Parathyroid adenoma (tissue), 2 donors: Measurements from ENCODE around the gene TRPV2.

Experiments used
- H2AFZ ChIP-seq: fragments of 300-600 bp; sonication (generic); one replicate; pipeline ENCODE4 v1.7.0; 2017; ENCODE audit warnings: antibody characterized with exemption, mild to moderate bottlenecking
- H3K27ac ChIP-seq: fragments of 300-600 bp; sonication (generic); one replicate; pipeline ENCODE4 v1.7.0; 2017
- H3K27me3 ChIP-seq: fragments of 300-600 bp; sonication (generic); one replicate; pipeline ENCODE4 v1.7.0; 2017; ENCODE audit warnings: low read length; ENCODE audit not compliant: control insufficient read depth, insufficient read depth
- H3K36me3 ChIP-seq: fragments of 300-600 bp; sonication (generic); one replicate; pipeline ENCODE4 v1.7.0; 2017; ENCODE audit warnings: low read length; ENCODE audit not compliant: control insufficient read depth, insufficient read depth
- H3K4me1 ChIP-seq: fragments of 300-600 bp; sonication (generic); one replicate; pipeline ENCODE4 v1.7.0; 2017; ENCODE audit warnings: control low read depth
- H3K4me2 ChIP-seq: fragments of 300-600 bp; sonication (generic); one replicate; pipeline ENCODE4 v1.7.0; 2017; ENCODE audit warnings: low read length
- H3K4me3 ChIP-seq: fragments of 300-600 bp; sonication (generic); one replicate; pipeline ENCODE4 v1.7.0; 2017; ENCODE audit warnings: low read depth, low read length
- H3K79me2 ChIP-seq: fragments of 300-600 bp; sonication (generic); one replicate; pipeline ENCODE4 v1.7.0; 2017; ENCODE audit warnings: control low read depth
- H3K9ac ChIP-seq: fragments of 300-600 bp; sonication (generic); one replicate; pipeline ENCODE4 v1.7.0; 2017; ENCODE audit warnings: mild to moderate bottlenecking
- H3K9me3 ChIP-seq: fragments of 300-600 bp; sonication (generic); one replicate; pipeline ENCODE4 v1.7.0; 2017; ENCODE audit warnings: low read length; ENCODE audit not compliant: control insufficient read depth
- CTCF ChIP-seq: fragments of 300-600 bp; sonication (generic); IDR thresholded peaks from one replicate; pipeline ENCODE4 v1.7.0; 2017; ENCODE audit warnings: antibody characterized with exemption, mild to moderate bottlenecking
- donor health status: primary hyperparathyroidism.

Gene TRPV2

DNA sequence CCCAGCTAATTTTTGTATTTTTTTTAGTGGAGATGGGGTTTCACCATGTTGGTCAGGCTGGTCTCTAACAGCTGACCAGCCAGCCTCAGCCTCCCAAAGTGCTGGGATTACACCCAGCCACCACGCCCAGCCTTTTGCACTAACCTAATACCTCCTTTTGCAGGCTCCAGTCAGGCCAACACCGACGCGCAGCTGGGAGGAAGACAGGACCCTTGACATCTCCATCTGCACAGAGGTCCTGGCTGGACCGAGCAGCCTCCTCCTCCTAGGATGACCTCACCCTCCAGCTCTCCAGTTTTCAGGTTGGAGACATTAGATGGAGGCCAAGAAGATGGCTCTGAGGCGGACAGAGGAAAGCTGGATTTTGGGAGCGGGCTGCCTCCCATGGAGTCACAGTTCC lies 2.0 kb downstream of the TRPV2 start:
- Histone ChIP-seq H3K4me3 (no peak overlapping the region), H3K4me1 (peaks cover 15% of the 10 kb centered on the region), H3K4me2 (no peak overlapping the region), H3K79me2 (peaks cover 13% of the 10 kb centered on the region), H3K27ac (no peak overlapping the region), H2AFZ (no peak overlapping the region), H3K27me3 (no peaks in the 10 kb centered on the region), H3K9me3 (no peaks in the 10 kb centered on the region), H3K36me3 (no peaks in the 10 kb centered on the region), H3K9ac (no peak overlapping the region)
- TF ChIP-seq CTCF = no peak

DNA sequence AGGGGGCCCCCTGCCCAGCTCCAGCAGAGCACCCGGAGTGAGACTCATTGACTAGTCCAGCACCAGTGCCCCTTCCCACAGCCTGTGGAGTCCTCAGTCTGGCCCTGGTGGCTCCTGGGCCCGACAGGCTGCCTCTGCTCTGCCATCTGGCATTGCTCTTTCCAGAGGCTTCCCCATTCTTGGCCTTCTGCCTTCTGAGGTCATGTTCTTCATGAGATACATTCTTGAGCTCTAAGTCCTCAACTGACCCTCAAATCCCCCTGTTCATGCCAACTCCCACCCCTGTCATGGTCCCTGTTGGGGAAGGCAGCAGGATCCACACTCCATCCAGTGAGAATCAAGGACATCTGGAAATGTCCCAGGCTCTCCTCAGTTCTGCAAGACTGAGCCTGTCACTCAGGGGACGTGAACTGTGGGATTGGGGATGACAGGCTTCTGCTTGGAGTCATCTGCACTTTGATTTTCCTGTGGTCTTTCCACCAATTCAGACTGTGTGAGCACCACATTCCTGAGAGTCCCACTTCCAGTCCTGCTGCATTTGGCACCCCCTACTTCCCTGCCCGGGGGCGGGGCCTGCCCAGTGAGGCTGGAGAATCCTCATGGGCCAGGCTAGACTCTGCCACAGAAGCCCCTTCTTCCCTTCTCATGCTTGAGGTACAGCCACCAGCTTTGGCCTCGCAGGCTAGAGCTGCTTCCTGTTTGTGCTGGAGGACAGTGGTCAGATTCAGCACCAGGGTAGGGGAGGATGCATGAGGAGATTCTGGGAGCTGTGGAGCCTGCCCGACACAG lies 2.7 kb downstream of the TRPV2 start:
- Histone ChIP-seq H2AFZ (no peak overlapping the region), H3K4me3 (no peak overlapping the region), H3K79me2 (peaks cover 13% of the 10 kb centered on the region), H3K9ac (no peak overlapping the region), H3K4me1 (peaks cover 15% of the 10 kb centered on the region), H3K9me3 (no peaks in the 10 kb centered on the region), H3K4me2 (no peak overlapping the region), H3K27me3 (no peaks in the 10 kb centered on the region), H3K36me3 (no peaks in the 10 kb centered on the region), H3K27ac (peak overlapping the region; percentile 29)
- TF ChIP-seq CTCF = no peak

DNA sequence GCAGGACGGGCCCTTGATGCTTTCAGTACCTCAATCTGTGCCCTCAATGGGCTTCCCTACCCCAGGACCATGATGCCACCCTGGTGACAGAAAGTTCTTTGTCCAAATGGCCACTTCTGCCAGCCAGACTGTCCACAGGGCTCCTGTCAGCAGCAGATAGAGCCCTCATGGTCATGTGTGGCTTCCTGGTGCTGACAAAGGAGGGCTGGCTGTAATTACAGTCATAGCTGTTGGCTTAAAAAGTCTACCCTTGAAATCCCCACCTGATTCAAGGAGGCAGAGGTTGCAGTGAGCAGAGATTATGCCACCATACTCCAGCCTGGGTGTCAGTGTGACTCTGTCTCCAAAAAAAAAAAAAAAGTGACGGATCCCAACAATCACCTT lies 3.3 kb downstream of the TRPV2 start:
- no peak for TF ChIP-seq CTCF
- peaks cover 15% of the 10 kb centered on the region for H3K4me1 ChIP-seq
- H3K4me3 ChIP-seq = no peak overlapping the region
- H3K27ac ChIP-seq = peak overlapping the region; percentile 29
- peaks cover 13% of the 10 kb centered on the region for H3K79me2 ChIP-seq
- H3K4me2 ChIP-seq = no peak overlapping the region
- no peaks in the 10 kb centered on the region for H3K36me3 ChIP-seq
- no peak overlapping the region for H2AFZ ChIP-seq
- no peaks in the 10 kb centered on the region for H3K9me3 ChIP-seq
- no peaks in the 10 kb centered on the region for H3K27me3 ChIP-seq
- no peak overlapping the region for H3K9ac ChIP-seq

- Histone ChIP-seq H3K4me1 (peaks cover 15% of the 10 kb centered on the region), H3K27ac (peak overlapping the region; percentile 44), H3K4me3 (no peak overlapping the region), H3K79me2 (peaks cover 13% of the 10 kb centered on the region), H3K9me3 (no peaks in the 10 kb centered on the region), H3K36me3 (no peaks in the 10 kb centered on the region), H2AFZ (no peak overlapping the region), H3K9ac (peak overlapping the region; percentile 30), H3K4me2 (no peak overlapping the region), H3K27me3 (no peaks in the 10 kb centered on the region)
- TF ChIP-seq CTCF = no peak
Measured at GRCh38 chr17:16419074-16419928, 3.9 kb downstream of the TRPV2 start.
